GM10266 (cell line): ENCODE data around the gene CLOCK.
"Not testable (repeated sequence)": the region's sequence is repeated elsewhere in the genome, so short reads cannot be mapped to it uniquely, and the experiment has no call there.

ENCODE experiments used
- DNase-seq: peaks from one replicate; pipeline ENCODE4 v3.0.0; 2012; ENCODE audit errors: extremely low spot score
- CTCF ChIP-seq: IDR thresholded peaks from 2 replicates; pipeline ENCODE4 v1.5.1; 2012; ENCODE audit warnings: mild to moderate bottlenecking, low read depth; ENCODE audit not compliant: control insufficient read depth, insufficient read depth; ENCODE audit errors: missing control alignments

Gene CLOCK

GRCh38 chr4:55546756-55547465 lies at the start of gene CLOCK:
CLOCK (minus strand) TSS chr4:55546909; CDS start chr4:55482785, 64,124 bp downstream.
- DNase-seq = peak; percentile 86

GRCh38 chr4:55592014-55592413 lies 45.3 kb upstream of the CLOCK start, which contains the start of gene PDCL2:
PDCL2 (minus strand) TSS chr4:55592245; CDS start chr4:55592109, 136 bp downstream.
- DNase-seq = no peak
- no peak for TF ChIP-seq CTCF

More at GRCh38 chr4:55546756-55547465, at the start of gene CLOCK:
- peak; percentile 52 for TF ChIP-seq CTCF

- no peak for DNase-seq
- no peak for TF ChIP-seq CTCF
These were observed 41.5 kb upstream of the CLOCK start for GRCh38 chr4:55588160-55588559.

GRCh38 chr4:55582773-55583172 lies 36.1 kb upstream of the CLOCK start:
- not testable (repeated sequence) for DNase-seq

- TF ChIP-seq CTCF = no peak
These were observed 31.8 kb upstream of the CLOCK start for GRCh38 chr4:55578341-55579010.

GRCh38 chr4:55575513-55575912 lies 28.8 kb upstream of the CLOCK start:
- TF ChIP-seq CTCF = no peak
- no peak for DNase-seq

More at GRCh38 chr4:55578341-55579010, 31.8 kb upstream of the CLOCK start:
- DNase-seq = no peak

- TF ChIP-seq CTCF = no peak
These were observed 27.5 kb upstream of the CLOCK start for GRCh38 chr4:55574252-55574651.

GRCh38 chr4:55571806-55572205 lies 25.1 kb upstream of the CLOCK start:
- no peak for TF ChIP-seq CTCF
- DNase-seq = no peak

More at GRCh38 chr4:55574252-55574651, 27.5 kb upstream of the CLOCK start:
- no peak for DNase-seq
